CD14-positive monocyte (primary cell): ENCODE data around the gene DIPK1C. TPM values are rescaled to one million over a fixed set of nuclear protein-coding genes. Genes with fewer than 3 reads are reported as not detected.

Experiments
- DNase-seq, 3 donors: peaks; one replicate each; pipeline ENCODE4 v3.0.0-alpha.2; 2011 to 2022
- H2AFZ ChIP-seq: 2 replicates; pipeline ENCODE4 v1.6.0; 2012; ENCODE audit warnings: mild to moderate bottlenecking, low read depth, low read length, inconsistent platforms; ENCODE audit not compliant: insufficient read depth, poor library complexity, severe bottlenecking
- H3K27ac ChIP-seq, 2 donors: 1 replicate in 1 of 2; 2 replicates in 1 of 2; pipeline ENCODE4 v1.5.1; 2012 to 2013; ENCODE audit warnings: low read length in 2 of 2, control low read depth in 1 of 2, inconsistent platforms in 1 of 2, low read depth in 1 of 2, mild to moderate bottlenecking in 1 of 2
- H3K27me3 ChIP-seq, 2 donors: one replicate each; pipeline versions ENCODE4 v1.6.0 to v1.6.1; 2011 to 2013; ENCODE audit warnings: low read length in 2 of 2; ENCODE audit not compliant: control insufficient read depth in 2 of 2, insufficient read depth in 2 of 2
- H3K36me3 ChIP-seq, 2 donors: replicated peaks in 1 of 2; 1 replicate in 1 of 2; 2 replicates in 1 of 2; pipeline versions ENCODE4 v1.5.1 to v1.6.1; 2012 to 2013; ENCODE audit warnings: low read length in 2 of 2, control low read depth in 1 of 2, inconsistent platforms in 1 of 2, mild to moderate bottlenecking in 1 of 2; ENCODE audit not compliant: insufficient read depth in 2 of 2, control insufficient read depth in 1 of 2
- H3K4me1 ChIP-seq, 2 donors: 1 replicate in 1 of 2; 2 replicates in 1 of 2; pipeline versions ENCODE4 v1.5.1 to v1.6.1; 2012 to 2013; ENCODE audit warnings: low read length in 2 of 2, control low read depth in 1 of 2, inconsistent platforms in 1 of 2, mild to moderate bottlenecking in 1 of 2, moderate library complexity in 1 of 2; ENCODE audit not compliant: insufficient read depth in 2 of 2, control insufficient read depth in 1 of 2
- H3K4me2 ChIP-seq: replicated peaks from 2 replicates; pipeline ENCODE3; 2012; ENCODE audit warnings: low read length, moderate library complexity, mild to moderate bottlenecking; ENCODE audit not compliant: poor library complexity, severe bottlenecking; ENCODE audit errors: extremely low read depth
- H3K4me3 ChIP-seq, 3 experiments: fragments of 200-600 bp in 1 of 3; sonication (generic) in 1 of 3; replicated peaks in 1 of 3; 1 replicate in 2 of 3; 2 replicates in 1 of 3; pipeline ENCODE4 v1.5.1; 2011 to 2013; ENCODE audit warnings: low read length in 3 of 3, mild to moderate bottlenecking in 3 of 3, control low read depth in 2 of 3, low read depth in 2 of 3, inconsistent platforms in 1 of 3, moderate library complexity in 1 of 3
- H3K79me2 ChIP-seq: 2 replicates; pipeline ENCODE4 v1.6.0; 2012; ENCODE audit warnings: mild to moderate bottlenecking, control low read depth, inconsistent platforms, low read length, moderate library complexity; ENCODE audit not compliant: insufficient read depth
- H3K9ac ChIP-seq: 2 replicates; pipeline ENCODE4 v1.6.0; 2017; ENCODE audit warnings: low read length, mild to moderate bottlenecking; ENCODE audit not compliant: insufficient read depth, poor library complexity, severe bottlenecking
- H3K9me3 ChIP-seq, 2 donors: replicated peaks in 1 of 2; 1 replicate in 1 of 2; 2 replicates in 1 of 2; pipeline versions ENCODE4 v1.5.1 to v1.6.1; 2012 to 2013; ENCODE audit warnings: low read length in 2 of 2, control low read depth in 1 of 2; ENCODE audit not compliant: control insufficient read depth in 1 of 2, insufficient read depth in 1 of 2
- H4K20me1 ChIP-seq: 2 replicates; pipeline ENCODE4 v1.6.0; 2012; ENCODE audit warnings: mild to moderate bottlenecking, low read length, control low read depth, moderate library complexity; ENCODE audit not compliant: insufficient read depth
- H3K27ac Mint-ChIP-seq, 7 donors: one replicate each; pipeline ENCODE4 v1.8.0; 2020; ENCODE audit warnings: mild to moderate bottlenecking in 7 of 7, mixed read lengths in 7 of 7, moderate library complexity in 6 of 7, inconsistent platforms in 2 of 7
- H3K27me3 Mint-ChIP-seq, 3 donors: one replicate each; pipeline ENCODE4 v1.8.0; 2021 to 2022; ENCODE audit warnings: low read depth in 3 of 3, mild to moderate bottlenecking in 3 of 3, mixed read lengths in 3 of 3, moderate library complexity in 3 of 3, inconsistent platforms in 1 of 3
- H3K36me3 Mint-ChIP-seq, 2 donors: one replicate each; pipeline ENCODE4 v1.8.0; 2020; ENCODE audit warnings: mixed read lengths in 2 of 2, inconsistent platforms in 1 of 2, mild to moderate bottlenecking in 1 of 2
- H3K4me1 Mint-ChIP-seq: one replicate; pipeline ENCODE4 v1.8.0; 2020; ENCODE audit warnings: mild to moderate bottlenecking, mixed read lengths
- H3K4me3 Mint-ChIP-seq, 2 donors: one replicate each; pipeline ENCODE4 v1.8.0; 2020; ENCODE audit warnings: mild to moderate bottlenecking in 2 of 2, mixed read lengths in 2 of 2, moderate library complexity in 1 of 2
- H3K9me3 Mint-ChIP-seq, 7 donors: one replicate each; pipeline ENCODE4 v1.8.0; 2020 to 2022; ENCODE audit warnings: mixed read lengths in 7 of 7, mild to moderate bottlenecking in 6 of 7, moderate library complexity in 6 of 7, inconsistent platforms in 2 of 7
- WGBS: methylation state at CpG from one replicate; pipeline ENCODE4 v1.1.5; 2013; ENCODE audit warnings: missing lambda C conversion rate; ENCODE audit not compliant: insufficient coverage; 5-methylcytosine and 5-hydroxymethylcytosine counted together
- intact Hi-C, 2 donors: fragments of 100-400 bp; cut with micrococcal nuclease; formaldehyde crosslinking; loops; one replicate each; pipeline versions ENCODE4 v1.15.0 to v1.15.1; 2023
- polyA plus RNA-seq, 3 donors: library from polyadenylated mRNA; depleted of rRNA in 1 of 3; unstranded in 2 of 3; stranded (reverse) in 1 of 3; fragments of 300-500 nt in 2 of 3; fragments of >200 nt in 1 of 3; fragmentation: Illumina TruSeq in 2 of 3; gene quantifications; 1 replicate in 2 of 3; 2 replicates in 1 of 3; pipeline ENCODE4 v1.2.3, GENCODE V29; 2012 to 2021
- TF ChIP-seq, protein P1 (sequence below): fragments of 200-600 bp; IDR thresholded peaks from one replicate; pipeline ENCODE4 v1.8.0; 2022; ENCODE audit warnings: antibody characterized with exemption, mild to moderate bottlenecking

Gene DIPK1C
- polyA plus RNA-seq, 3 donors, result not detected

DNA sequence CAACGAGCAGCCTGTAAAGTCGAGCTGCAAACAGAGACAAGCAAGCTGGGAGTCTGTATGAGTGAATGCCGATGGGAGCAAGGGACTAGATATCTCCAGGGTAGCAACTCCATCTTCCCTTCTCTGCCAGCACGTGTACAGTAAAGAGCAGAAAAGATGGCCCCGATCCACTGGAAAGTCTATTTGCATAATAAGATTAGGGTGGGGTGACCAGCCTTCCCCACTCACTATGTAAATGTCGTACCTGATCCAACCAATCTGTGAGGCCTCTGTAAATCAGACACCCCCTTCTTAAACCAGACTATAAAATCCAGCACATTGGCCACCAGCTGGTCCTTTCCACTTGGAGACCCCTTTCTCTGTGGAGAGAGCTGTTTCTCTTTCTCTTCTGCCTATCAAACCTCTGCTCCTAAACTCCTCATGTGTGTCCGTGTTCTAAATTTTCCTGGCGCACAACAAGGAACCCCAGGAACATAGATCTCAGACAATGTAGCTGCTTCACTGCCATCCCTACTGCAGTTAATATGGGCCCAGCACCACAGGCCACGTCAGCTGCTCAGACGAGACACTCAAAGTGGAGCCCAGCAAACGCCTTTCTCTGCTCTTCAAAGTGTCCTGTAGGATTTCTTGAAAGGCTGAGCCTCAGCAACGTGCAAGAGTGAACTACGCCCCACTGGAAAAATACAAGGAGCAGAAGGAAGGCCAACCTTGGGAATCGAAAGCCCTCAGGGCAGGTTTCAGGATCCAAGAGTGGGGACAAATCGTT lies 26.1 kb downstream of the DIPK1C start:
- TF ChIP-seq, protein P1, sequence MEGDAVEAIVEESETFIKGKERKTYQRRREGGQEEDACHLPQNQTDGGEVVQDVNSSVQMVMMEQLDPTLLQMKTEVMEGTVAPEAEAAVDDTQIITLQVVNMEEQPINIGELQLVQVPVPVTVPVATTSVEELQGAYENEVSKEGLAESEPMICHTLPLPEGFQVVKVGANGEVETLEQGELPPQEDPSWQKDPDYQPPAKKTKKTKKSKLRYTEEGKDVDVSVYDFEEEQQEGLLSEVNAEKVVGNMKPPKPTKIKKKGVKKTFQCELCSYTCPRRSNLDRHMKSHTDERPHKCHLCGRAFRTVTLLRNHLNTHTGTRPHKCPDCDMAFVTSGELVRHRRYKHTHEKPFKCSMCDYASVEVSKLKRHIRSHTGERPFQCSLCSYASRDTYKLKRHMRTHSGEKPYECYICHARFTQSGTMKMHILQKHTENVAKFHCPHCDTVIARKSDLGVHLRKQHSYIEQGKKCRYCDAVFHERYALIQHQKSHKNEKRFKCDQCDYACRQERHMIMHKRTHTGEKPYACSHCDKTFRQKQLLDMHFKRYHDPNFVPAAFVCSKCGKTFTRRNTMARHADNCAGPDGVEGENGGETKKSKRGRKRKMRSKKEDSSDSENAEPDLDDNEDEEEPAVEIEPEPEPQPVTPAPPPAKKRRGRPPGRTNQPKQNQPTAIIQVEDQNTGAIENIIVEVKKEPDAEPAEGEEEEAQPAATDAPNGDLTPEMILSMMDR, result no peak
- H3K4me1 Mint-ChIP-seq, result no peaks in the 10 kb centered on the region
- no peak overlapping the region for H2AFZ ChIP-seq
- DNase-seq, result no peak
- H3K4me3 ChIP-seq, result no peak overlapping the region
- no peaks in the 10 kb centered on the region for H3K36me3 Mint-ChIP-seq
- H3K4me3 Mint-ChIP-seq, result no peak overlapping the region
- intact Hi-C loops, result no loop called here
- H3K9me3 Mint-ChIP-seq, result peaks cover 3 to 11% (median 8%) of the 10 kb centered on the region in 7 donors
- H3K9me3 ChIP-seq, result peaks cover 0 to 3% of the 10 kb centered on the region in 2 donors
- peak overlapping the region in 1 of 7 donors; percentile 60 for H3K27ac Mint-ChIP-seq
- H4K20me1 ChIP-seq, result no peaks in the 10 kb centered on the region
- H3K36me3 ChIP-seq, result no peaks in the 10 kb centered on the region
- no peak overlapping the region for H3K4me2 ChIP-seq
- peaks cover 1 to 9% (median 7%) of the 10 kb centered on the region in 3 donors for H3K27me3 Mint-ChIP-seq
- no peaks in the 10 kb centered on the region for H3K79me2 ChIP-seq
- WGBS, result 88% methylated on average over 8 of the region's 15 CpGs
- H3K9ac ChIP-seq, result no peak overlapping the region
- H3K27ac ChIP-seq, result no peak overlapping the region
- H3K4me1 ChIP-seq, result no peaks in the 10 kb centered on the region
- H3K27me3 ChIP-seq, result no peaks in the 10 kb centered on the region

DNA sequence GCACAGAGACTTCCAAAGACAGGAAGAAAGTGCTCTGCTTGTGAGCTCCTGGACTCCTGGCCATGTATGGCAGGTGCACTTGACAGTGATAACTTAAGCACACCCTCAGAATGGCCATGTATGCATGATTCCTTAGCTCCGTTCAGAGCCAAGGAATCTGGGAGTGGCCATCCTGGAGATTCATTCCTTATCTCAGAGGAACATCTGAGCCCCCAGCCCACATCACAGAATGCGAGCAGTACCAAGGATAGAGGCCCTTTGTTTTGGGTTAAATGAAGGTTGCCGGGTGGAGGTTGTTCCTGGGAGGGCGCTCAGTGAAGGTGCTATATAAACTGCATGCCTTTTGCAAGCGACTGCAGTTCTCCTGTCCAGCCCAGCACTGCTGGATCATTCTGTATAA lies 26.9 kb downstream of the DIPK1C start:
- Mint-ChIP-seq H3K4me3 (no peak overlapping the region), H3K4me1 (no peaks in the 10 kb centered on the region), H3K36me3 (no peaks in the 10 kb centered on the region), H3K27me3 (peaks cover 1 to 9% (median 8%) of the 10 kb centered on the region in 3 donors), H3K9me3 (peaks cover 7 to 17% (median 13%) of the 10 kb centered on the region in 7 donors), H3K27ac (no peak overlapping the region)
- no peaks in the 10 kb centered on the region for H3K36me3 ChIP-seq
- H3K27ac ChIP-seq, result no peak overlapping the region
- no peak overlapping the region for H3K4me2 ChIP-seq
- H3K27me3 ChIP-seq, result no peaks in the 10 kb centered on the region
- DNase-seq, result no peak
- 100% methylated on average over 2 of the region's 5 CpGs for WGBS
- no peaks in the 10 kb centered on the region for H4K20me1 ChIP-seq
- no peak overlapping the region for H3K9ac ChIP-seq
- H3K4me1 ChIP-seq, result no peaks in the 10 kb centered on the region
- H2AFZ ChIP-seq, result no peak overlapping the region
- TF ChIP-seq, protein P1, result no peak
- intact Hi-C loops, result no loop called here
- H3K9me3 ChIP-seq, result peaks cover under 1 to 10% of the 10 kb centered on the region in 2 donors
- no peaks in the 10 kb centered on the region for H3K79me2 ChIP-seq
- H3K4me3 ChIP-seq, result no peak overlapping the region
